Midbrain (tissue), 1 donor: ENCODE data around the gene CACNA1B.
"Not testable (repeated sequence)": the region's sequence is repeated elsewhere in the genome, so short reads cannot be mapped to it uniquely, and the experiment has no call there.

Source experiments
- DNase-seq: peaks from one replicate; lab custom pipeline; 2025; lab: John Stamatoyannopoulos, UW

CACNA1B gene

GRCh38 chr9:137877506-137878122 is at the start of gene CACNA1B:
TSS of gene CACNA1B (plus strand) at chr9:137877782. CDS start at chr9:137877934, 152 bp downstream.
- DNase-seq = not testable (repeated sequence)

- no peak for DNase-seq
Measured at GRCh38 chr9:137827908-137828526, 49.6 kb upstream of the CACNA1B start.

GRCh38 chr9:137828527-137829259 is 48.9 kb upstream of the CACNA1B start:
- DNase-seq = no peak

- no peak for DNase-seq
Measured at GRCh38 chr9:137829260-137829996, 48.2 kb upstream of the CACNA1B start.

GRCh38 chr9:137832191-137832700 is 45.3 kb upstream of the CACNA1B start:
- no peak for DNase-seq

GRCh38 chr9:137832830-137833590 is 44.6 kb upstream of the CACNA1B start:
- DNase-seq = no peak

GRCh38 chr9:137833721-137834613 is 43.6 kb upstream of the CACNA1B start:
- no peak for DNase-seq

- no peak for DNase-seq
Measured at GRCh38 chr9:137834846-137835546, 42.6 kb upstream of the CACNA1B start.

- DNase-seq = no peak
Measured at GRCh38 chr9:137836151-137836830, 41.3 kb upstream of the CACNA1B start.

GRCh38 chr9:137836831-137837241 is 40.7 kb upstream of the CACNA1B start:
- no peak for DNase-seq

GRCh38 chr9:137837345-137838278 is 40.0 kb upstream of the CACNA1B start:
- DNase-seq = no peak

- DNase-seq = no peak
Measured at GRCh38 chr9:137838576-137838975, 39.0 kb upstream of the CACNA1B start.

- no peak for DNase-seq
Measured at GRCh38 chr9:137843355-137843754, 34.2 kb upstream of the CACNA1B start.

GRCh38 chr9:137851516-137852267 is 25.9 kb upstream of the CACNA1B start:
- no peak for DNase-seq

GRCh38 chr9:137853392-137853995 is 24.1 kb upstream of the CACNA1B start:
- DNase-seq = no peak

GRCh38 chr9:137860361-137860760 is 17.2 kb upstream of the CACNA1B start:
- DNase-seq = no peak
